ENCODE results near the gene IER5L. TPM values are rescaled to one million over a fixed set of nuclear protein-coding genes. Genes with fewer than 3 reads are reported as not detected.

IER5L gene
- total RNA-seq (2022; extraction: Qiagen RNA extraction), result 20.0 to 42.8 TPM (median 41.0 TPM) in 5 replicates

GRCh38 chr9:129177791-129178567 is at the start of gene IER5L:
Gene IER5L, minus strand, starts transcription at chr9:129178261. Its CDS starts 209 bp downstream, at chr9:129178052.

Other genes starting within 250 kb of the IER5L start
- 38.2 to 39.9 TPM (median 39.7 TPM) in 5 replicates for gene DOLK, start 230.7 kb downstream of the IER5L start, total RNA-seq (2022; extraction: Qiagen RNA extraction)
- 38.4 to 46.2 TPM (median 40.7 TPM) in 5 replicates for gene NUP188, start 230.6 kb downstream of the IER5L start, total RNA-seq (2022; extraction: Qiagen RNA extraction)
- 38.6 to 51.7 TPM (median 47.6 TPM) in 5 replicates for gene SH3GLB2, start 149.9 kb downstream of the IER5L start, total RNA-seq (2022; extraction: Qiagen RNA extraction)
- gene MIGA2, start 141.6 kb downstream of the IER5L start, total RNA-seq (2022; extraction: Qiagen RNA extraction), result 12.9 to 17.6 TPM (median 15.6 TPM) in 5 replicates
- 18.1 to 20.7 TPM (median 19.7 TPM) in 5 replicates for gene DOLPP1, start 97.2 kb downstream of the IER5L start, total RNA-seq (2022; extraction: Qiagen RNA extraction)
- 25.6 to 30.5 TPM (median 29.4 TPM) in 5 replicates for gene CRAT, start 67.5 kb downstream of the IER5L start, total RNA-seq (2022; extraction: Qiagen RNA extraction)
- gene PTPA, start 66.8 kb downstream of the IER5L start, total RNA-seq (2022; extraction: Qiagen RNA extraction), result 120 to 138 TPM (median 130 TPM) in 5 replicates

All from A549 treated with Hydrocortisone at 1 μM for 4 hours (cell line).